ENCODE results near the gene VAT1.
"Not testable (repeated sequence)": the region's sequence is repeated elsewhere in the genome, so short reads cannot be mapped to it uniquely, and the experiment has no call there.

The VAT1 gene

DNA sequence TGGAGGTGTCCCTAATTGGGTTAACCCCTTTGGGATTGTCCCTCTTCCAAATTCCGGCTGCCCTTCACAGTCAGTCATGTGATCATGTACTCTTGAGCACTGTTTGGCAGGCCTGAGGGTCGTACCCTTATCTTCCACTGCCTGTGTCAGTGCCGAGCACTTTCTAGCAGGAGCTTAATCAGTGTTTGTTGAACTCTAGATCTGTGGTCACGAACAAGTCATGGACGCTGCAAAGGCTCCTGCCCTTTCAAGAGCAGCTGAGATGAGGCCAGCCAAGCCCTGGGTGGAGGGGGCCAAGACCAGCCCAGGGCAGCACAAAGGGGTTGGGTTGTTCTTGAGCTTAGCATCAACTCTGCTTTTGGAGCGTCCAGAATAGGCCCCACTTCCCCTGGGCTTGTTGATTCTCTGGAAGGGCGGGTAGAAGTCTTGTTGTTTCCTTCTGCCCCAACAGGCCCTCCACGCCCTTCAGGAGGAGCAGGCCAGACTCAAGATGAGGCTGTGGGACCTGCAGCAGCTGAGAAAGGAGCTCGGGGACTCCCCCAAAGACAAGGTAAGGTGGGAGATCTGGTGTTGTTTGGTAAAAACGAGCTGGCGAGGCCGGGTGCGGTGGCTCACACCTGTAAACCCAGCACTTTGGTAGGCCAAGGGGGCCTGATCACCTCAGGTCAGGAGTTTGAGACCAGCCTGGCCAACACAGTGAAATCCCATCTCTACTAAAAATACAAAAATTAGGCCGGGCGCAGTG is 10.3 kb downstream of the VAT1 start:
- TF ChIP-seq TAF1 (IDR thresholded peaks at IDR 0.05; ENCODE audit: low read depth, low read length): no peak
- TF ChIP-seq PAX5 (IDR thresholded peaks at IDR 0.05; ENCODE audit: insufficient read depth, low read length, severe bottlenecking): no peak
- no peak for TF ChIP-seq POLR2A (IDR thresholded peaks at IDR 0.05; ENCODE audit: low read depth, low read length)
- TF ChIP-seq POU2F2 (IDR thresholded peaks at IDR 0.05; ENCODE audit: low read depth, low read length): no peak
- no peak for TF ChIP-seq SPI1 (IDR thresholded peaks at IDR 0.05; ENCODE audit: low read depth, low read length)
- no peak for TF ChIP-seq POLR2AphosphoS5 (IDR thresholded peaks at IDR 0.05; ENCODE audit: low read depth, low read length)
- FAIRE-seq (no peak), DNase-seq (ENCODE audit: insufficient read length, low spot score) (no peak)

GRCh38 chr17:43010667-43011308 is 11.4 kb downstream of the VAT1 start:
- FAIRE-seq: no peak
- no peak for TF ChIP-seq TAF1 (IDR thresholded peaks at IDR 0.05; ENCODE audit: low read depth, low read length)
- TF ChIP-seq POLR2A (IDR thresholded peaks at IDR 0.05; ENCODE audit: low read depth, low read length): no peak
- TF ChIP-seq SPI1 (IDR thresholded peaks at IDR 0.05; ENCODE audit: low read depth, low read length): no peak
- no peak for TF ChIP-seq POU2F2 (IDR thresholded peaks at IDR 0.05; ENCODE audit: low read depth, low read length)
- no peak for TF ChIP-seq PAX5 (IDR thresholded peaks at IDR 0.05; ENCODE audit: insufficient read depth, low read length, severe bottlenecking)
- TF ChIP-seq POLR2AphosphoS5 (IDR thresholded peaks at IDR 0.05; ENCODE audit: low read depth, low read length): no peak
- DNase-seq (ENCODE audit: insufficient read length, low spot score): no peak

- DNase-seq (ENCODE audit: insufficient read length, low spot score) (peak; percentile 74), FAIRE-seq (peak; percentile 77)
- peak; percentile 73; the same call in 1 of the 2 replicates for TF ChIP-seq TAF1 (IDR thresholded peaks at IDR 0.05; ENCODE audit: low read depth, low read length)
- peak; percentile 14; the same call in 1 of the 2 replicates for TF ChIP-seq POU2F2 (IDR thresholded peaks at IDR 0.05; ENCODE audit: low read depth, low read length)
- peak; percentile 41 for TF ChIP-seq SPI1 (IDR thresholded peaks at IDR 0.05; ENCODE audit: low read depth, low read length)
- TF ChIP-seq POLR2AphosphoS5 (IDR thresholded peaks at IDR 0.05; ENCODE audit: low read depth, low read length): peak; percentile 74
- TF ChIP-seq POLR2A (IDR thresholded peaks at IDR 0.05; ENCODE audit: low read depth, low read length): peak; percentile 75
- TF ChIP-seq PAX5 (IDR thresholded peaks at IDR 0.05; ENCODE audit: insufficient read depth, low read length, severe bottlenecking): no peak
Measured at GRCh38 chr17:43006639-43007551, 15.3 kb downstream of the VAT1 start, which contains the start of gene IFI35. Gene IFI35 (plus strand): TSS chr17:43006784. CDS start chr17:43006948, 164 bp downstream.

GRCh38 chr17:43003542-43004172 is 18.5 kb downstream of the VAT1 start:
- FAIRE-seq: no peak
- DNase-seq (ENCODE audit: insufficient read length, low spot score): no peak
- peak; percentile 80 for TF ChIP-seq POLR2AphosphoS5 (IDR thresholded peaks at IDR 0.05; ENCODE audit: low read depth, low read length)
- TF ChIP-seq PAX5 (IDR thresholded peaks at IDR 0.05; ENCODE audit: insufficient read depth, low read length, severe bottlenecking): no peak
- peak; percentile 86 for TF ChIP-seq POLR2A (IDR thresholded peaks at IDR 0.05; ENCODE audit: low read depth, low read length)
- peak; percentile 68; the same call in 1 of the 2 replicates for TF ChIP-seq POU2F2 (IDR thresholded peaks at IDR 0.05; ENCODE audit: low read depth, low read length)
- TF ChIP-seq SPI1 (IDR thresholded peaks at IDR 0.05; ENCODE audit: low read depth, low read length): no peak

GRCh38 chr17:43000894-43001293 is 21.3 kb downstream of the VAT1 start:
- not testable (repeated sequence) for FAIRE-seq
- peak; percentile 23; the same call in 1 of the 2 replicates for TF ChIP-seq POLR2AphosphoS5 (IDR thresholded peaks at IDR 0.05; ENCODE audit: low read depth, low read length)
- TF ChIP-seq POU2F2 (IDR thresholded peaks at IDR 0.05; ENCODE audit: low read depth, low read length): 0 out of 2 replicates have a peak, but pooled peaks have one; percentile 19
- TF ChIP-seq POLR2A (IDR thresholded peaks at IDR 0.05; ENCODE audit: low read depth, low read length): peak; percentile 40; the same call in 1 of the 2 replicates

GRCh38 chr17:42999003-42999525 is 23.1 kb downstream of the VAT1 start:
- no peak for TF ChIP-seq POU2F2 (IDR thresholded peaks at IDR 0.05; ENCODE audit: low read depth, low read length)
- TF ChIP-seq POLR2AphosphoS5 (IDR thresholded peaks at IDR 0.05; ENCODE audit: low read depth, low read length): no peak; the same call in 1 of the 2 replicates
- TF ChIP-seq POLR2A (IDR thresholded peaks at IDR 0.05; ENCODE audit: low read depth, low read length): no peak
- no peak for TF ChIP-seq PAX5 (IDR thresholded peaks at IDR 0.05; ENCODE audit: insufficient read depth, low read length, severe bottlenecking)
- TF ChIP-seq SPI1 (IDR thresholded peaks at IDR 0.05; ENCODE audit: low read depth, low read length): no peak
- TF ChIP-seq TAF1 (IDR thresholded peaks at IDR 0.05; ENCODE audit: low read depth, low read length): no peak
- DNase-seq (ENCODE audit: insufficient read length, low spot score): no peak
- peak; percentile 23 for FAIRE-seq

More at GRCh38 chr17:43000894-43001293, 21.3 kb downstream of the VAT1 start:
- not testable (repeated sequence) for DNase-seq (ENCODE audit: insufficient read length, low spot score)

- FAIRE-seq (peak; percentile 99), DNase-seq (ENCODE audit: insufficient read length, low spot score) (peak; percentile 83)
- TF ChIP-seq TAF1 (IDR thresholded peaks at IDR 0.05; ENCODE audit: low read depth, low read length) (peak; percentile 97), SPI1 (IDR thresholded peaks at IDR 0.05; ENCODE audit: low read depth, low read length) (peak; percentile 60), POLR2AphosphoS5 (IDR thresholded peaks at IDR 0.05; ENCODE audit: low read depth, low read length) (peak; percentile 97), PAX5 (IDR thresholded peaks at IDR 0.05; ENCODE audit: insufficient read depth, low read length, severe bottlenecking) (peak; percentile 31), POU2F2 (IDR thresholded peaks at IDR 0.05; ENCODE audit: low read depth, low read length) (peak; percentile 92), POLR2A (IDR thresholded peaks at IDR 0.05; ENCODE audit: low read depth, low read length) (peak; percentile 98)
Measured at GRCh38 chr17:42997984-42998938, 23.9 kb downstream of the VAT1 start, which contains the start of gene RPL27. Gene RPL27 (plus strand): TSS chr17:42998419. CDS start chr17:42998751, 332 bp downstream.

All from GM12891 (cell line).